Measurements from ENCODE around the gene SLC6A7. TPM values are rescaled to one million over a fixed set of nuclear protein-coding genes. Genes with fewer than 3 reads are reported as not detected.

The SLC6A7 gene
- total RNA-seq, 1 donor = not detected

GRCh38 chr5:150209099-150209635, 19.3 kb downstream of the SLC6A7 start:
- H2AFZ ChIP-seq (ENCODE audit: low read length) = peak overlapping the region; percentile 87

GRCh38 chr5:150210644-150211043, 20.8 kb downstream of the SLC6A7 start:
- no peaks in the 10 kb centered on the region for H3K36me3 ChIP-seq (ENCODE audit: insufficient read depth, low read length)
- H3K9me3 ChIP-seq (ENCODE audit: low read depth, low read length) = no peaks in the 10 kb centered on the region

More at GRCh38 chr5:150209099-150209635, 19.3 kb downstream of the SLC6A7 start:
- Histone ChIP-seq H3K36me3 (ENCODE audit: insufficient read depth, low read length) (no peaks in the 10 kb centered on the region), H3K4me1 (ENCODE audit: insufficient read depth, low read length) (peaks cover 24% of the 10 kb centered on the region), H3K4me3 (ENCODE audit: insufficient read depth, low read length) (peak overlapping the region; percentile 39), H3K27ac (ENCODE audit: low read depth, low read length) (peak overlapping the region; percentile 90), H3K27me3 (ENCODE audit: insufficient read depth, low read length) (no peaks in the 10 kb centered on the region), H4K20me1 (ENCODE audit: insufficient read depth, low read length) (no peaks in the 10 kb centered on the region), H3K9me3 (ENCODE audit: low read depth, low read length) (no peaks in the 10 kb centered on the region), H3K4me2 (ENCODE audit: insufficient read depth, low read length) (peak overlapping the region; percentile 69), H3K79me2 (ENCODE audit: insufficient read depth, low read length) (no peaks in the 10 kb centered on the region)
- TF ChIP-seq CTCF (IDR thresholded peaks at IDR 0.05; ENCODE audit: extremely low read depth, low read depth, low read length) = no peak
- peak; percentile 94 for DNase-seq (ENCODE audit: insufficient read length, low spot score, missing footprints)

GRCh38 chr5:150211156-150212030, 21.5 kb downstream of the SLC6A7 start:
- Histone ChIP-seq H3K36me3 (ENCODE audit: insufficient read depth, low read length) (no peaks in the 10 kb centered on the region), H2AFZ (ENCODE audit: low read length) (no peak overlapping the region), H4K20me1 (ENCODE audit: insufficient read depth, low read length) (no peaks in the 10 kb centered on the region), H3K4me3 (ENCODE audit: insufficient read depth, low read length) (no peak overlapping the region), H3K4me2 (ENCODE audit: insufficient read depth, low read length) (no peak overlapping the region), H3K27ac (ENCODE audit: low read depth, low read length) (no peak overlapping the region), H3K27me3 (ENCODE audit: insufficient read depth, low read length) (no peaks in the 10 kb centered on the region), H3K9me3 (ENCODE audit: low read depth, low read length) (no peaks in the 10 kb centered on the region), H3K79me2 (ENCODE audit: insufficient read depth, low read length) (no peaks in the 10 kb centered on the region), H3K4me1 (ENCODE audit: insufficient read depth, low read length) (peaks cover 30% of the 10 kb centered on the region)
- TF ChIP-seq CTCF (IDR thresholded peaks at IDR 0.05; ENCODE audit: extremely low read depth, low read depth, low read length) = no peak
- DNase-seq (ENCODE audit: insufficient read length, low spot score, missing footprints) = no peak

More at GRCh38 chr5:150210644-150211043, 20.8 kb downstream of the SLC6A7 start:
- Histone ChIP-seq H3K27ac (ENCODE audit: low read depth, low read length) (no peak overlapping the region), H3K27me3 (ENCODE audit: insufficient read depth, low read length) (no peaks in the 10 kb centered on the region), H3K4me3 (ENCODE audit: insufficient read depth, low read length) (no peak overlapping the region), H3K79me2 (ENCODE audit: insufficient read depth, low read length) (no peaks in the 10 kb centered on the region), H3K4me1 (ENCODE audit: insufficient read depth, low read length) (peaks cover 30% of the 10 kb centered on the region), H2AFZ (ENCODE audit: low read length) (no peak overlapping the region), H3K4me2 (ENCODE audit: insufficient read depth, low read length) (no peak overlapping the region), H4K20me1 (ENCODE audit: insufficient read depth, low read length) (no peaks in the 10 kb centered on the region)
- no peak for TF ChIP-seq CTCF (IDR thresholded peaks at IDR 0.05; ENCODE audit: extremely low read depth, low read depth, low read length)
- DNase-seq (ENCODE audit: insufficient read length, low spot score, missing footprints) = no peak

GRCh38 chr5:150213530-150213929, 23.7 kb downstream of the SLC6A7 start:
- Histone ChIP-seq H3K27me3 (ENCODE audit: insufficient read depth, low read length) (no peaks in the 10 kb centered on the region), H3K4me1 (ENCODE audit: insufficient read depth, low read length) (peaks cover 30% of the 10 kb centered on the region), H3K9me3 (ENCODE audit: low read depth, low read length) (no peaks in the 10 kb centered on the region), H3K36me3 (ENCODE audit: insufficient read depth, low read length) (no peaks in the 10 kb centered on the region), H4K20me1 (ENCODE audit: insufficient read depth, low read length) (no peaks in the 10 kb centered on the region), H3K79me2 (ENCODE audit: insufficient read depth, low read length) (no peaks in the 10 kb centered on the region), H3K27ac (ENCODE audit: low read depth, low read length) (peak overlapping the region; percentile 0), H2AFZ (ENCODE audit: low read length) (no peak overlapping the region), H3K4me3 (ENCODE audit: insufficient read depth, low read length) (no peak overlapping the region), H3K4me2 (ENCODE audit: insufficient read depth, low read length) (no peak overlapping the region)
- peak; percentile 89 for DNase-seq (ENCODE audit: insufficient read length, low spot score, missing footprints)
- no peak for TF ChIP-seq CTCF (IDR thresholded peaks at IDR 0.05; ENCODE audit: extremely low read depth, low read depth, low read length)
